Mucosa of descending colon (tissue), 3 donors: ENCODE results near the gene VASP. TPM values are rescaled to one million over a fixed set of nuclear protein-coding genes. Genes with fewer than 3 reads are reported as not detected.

ENCODE experiments used
- ATAC-seq: fragments of 200-7000 bp; cut with Tn5 transposase; one replicate; pipeline ENCODE4 v1.9.1; 2020; ENCODE audit warnings: mild to moderate bottlenecking, moderate library complexity
- DNase-seq, 3 donors: peaks; one replicate each; pipeline ENCODE4 v3.0.0-alpha.2; 2020
- H3K36me3 ChIP-seq: fragments of 200-600 bp; one replicate; pipeline ENCODE4 v1.8.0; 2021; ENCODE audit warnings: low read depth, mild to moderate bottlenecking
- H3K4me1 ChIP-seq: fragments of 200-600 bp; one replicate; pipeline ENCODE4 v1.8.0; 2021; ENCODE audit warnings: low read depth, mild to moderate bottlenecking
- H3K4me3 ChIP-seq: fragments of 200-600 bp; one replicate; pipeline ENCODE4 v1.8.0; 2021; ENCODE audit warnings: mild to moderate bottlenecking
- H3K9me3 ChIP-seq: fragments of 200-600 bp; one replicate; pipeline ENCODE4 v1.8.0; 2021; ENCODE audit warnings: mild to moderate bottlenecking
- intact Hi-C, 2 donors: fragments of 100-400 bp; cut with DNase I in 1 of 2; cut with micrococcal nuclease in 1 of 2; formaldehyde crosslinking; loops; one replicate each; pipeline versions ENCODE4 v1.11.0 to v1.11.1; 2022; cut with DNase I, micrococcal nuclease
- long read RNA-seq, 2 donors: library from polyadenylated mRNA; unstranded; transcript quantifications; one replicate each; pipeline ENCODE4 v2.0.0, GENCODE V29; 2019 to 2021
- total RNA-seq, 3 donors: library from RNA; stranded (reverse); fragmentation: NEBNext Ultra II Directional in 2 of 3; extraction: Animal tissue kit (Norgen Biotek cat#: 25700) in 2 of 3; gene quantifications; one replicate each; pipeline versions ENCODE4 v1.2.1 to v1.2.4, GENCODE V29; 2021 to 2023
- TF ChIP-seq, protein P1 (sequence below): fragments of 200-600 bp; IDR thresholded peaks from one replicate; pipeline ENCODE4 v1.8.0; 2022; ENCODE audit warnings: antibody characterized with exemption, mild to moderate bottlenecking
- donor health status: DM: no; HTN: no; CAD: no; lungs with moderate emphysema.
- donor health status: DM: no; HTN: no; CAD: no.
- donor health status: DM: no; HTN: yes; CAD: no.

VASP gene
- total RNA-seq, result 100 to 1,000 TPM; 190 to 252 (median 235) TPM
- long read RNA-seq, donor 1, transcript VASP-201 (13 exons, 2,305 nt), result major isoform, 48 of 155 reads
- long read RNA-seq, donor 1, partial matches to known transcripts, result 77 of 155 reads
- long read RNA-seq, donor 1, other reads (novel, unspliced or antisense), result 29 of 155 reads
- long read RNA-seq, donor 2, partial matches to known transcripts, result 5 of 16 reads
- long read RNA-seq, donor 2, other reads (novel, unspliced or antisense), result 8 of 16 reads

GRCh38 chr19:45506989-45507871 lies at the start of gene VASP:
Gene VASP, plus strand, starts transcription at chr19:45507479. Its CDS starts 293 bp downstream, at chr19:45507772.
- Histone ChIP-seq H3K9me3 (no peaks in the 10 kb centered on the region), H3K36me3 (no peaks in the 10 kb centered on the region), H3K4me1 (peaks cover 37% of the 10 kb centered on the region), H3K4me3 (peak within 1 kb of the TSS; percentile 88)
- ATAC-seq, result peak; percentile 78
- TF ChIP-seq, protein P1, sequence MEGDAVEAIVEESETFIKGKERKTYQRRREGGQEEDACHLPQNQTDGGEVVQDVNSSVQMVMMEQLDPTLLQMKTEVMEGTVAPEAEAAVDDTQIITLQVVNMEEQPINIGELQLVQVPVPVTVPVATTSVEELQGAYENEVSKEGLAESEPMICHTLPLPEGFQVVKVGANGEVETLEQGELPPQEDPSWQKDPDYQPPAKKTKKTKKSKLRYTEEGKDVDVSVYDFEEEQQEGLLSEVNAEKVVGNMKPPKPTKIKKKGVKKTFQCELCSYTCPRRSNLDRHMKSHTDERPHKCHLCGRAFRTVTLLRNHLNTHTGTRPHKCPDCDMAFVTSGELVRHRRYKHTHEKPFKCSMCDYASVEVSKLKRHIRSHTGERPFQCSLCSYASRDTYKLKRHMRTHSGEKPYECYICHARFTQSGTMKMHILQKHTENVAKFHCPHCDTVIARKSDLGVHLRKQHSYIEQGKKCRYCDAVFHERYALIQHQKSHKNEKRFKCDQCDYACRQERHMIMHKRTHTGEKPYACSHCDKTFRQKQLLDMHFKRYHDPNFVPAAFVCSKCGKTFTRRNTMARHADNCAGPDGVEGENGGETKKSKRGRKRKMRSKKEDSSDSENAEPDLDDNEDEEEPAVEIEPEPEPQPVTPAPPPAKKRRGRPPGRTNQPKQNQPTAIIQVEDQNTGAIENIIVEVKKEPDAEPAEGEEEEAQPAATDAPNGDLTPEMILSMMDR, result no peak
- intact Hi-C loops, result no loop called here
- DNase-seq, result peak; percentile 95 to 97 (median 95)

DNA sequence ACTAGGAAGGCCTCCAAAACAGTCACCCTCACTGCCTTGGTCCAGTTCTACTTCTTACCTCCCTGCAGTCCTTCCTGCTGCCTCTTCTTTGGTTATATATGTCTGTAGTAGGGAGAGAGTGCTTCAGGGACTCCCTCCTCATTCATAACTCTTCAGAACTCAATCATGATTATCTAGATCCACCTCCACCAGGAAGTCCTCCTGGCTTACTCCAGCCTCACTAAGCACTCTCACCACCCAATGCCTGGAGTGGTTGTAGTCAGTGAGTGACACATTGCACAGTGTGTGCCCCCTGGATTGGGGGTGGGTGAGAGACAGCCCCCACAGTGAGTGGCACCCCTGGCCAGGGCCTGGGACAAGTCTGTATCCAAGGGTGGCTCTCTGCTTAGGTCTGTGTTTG lies 49.5 kb upstream of the VASP start:
- peaks cover 15% of the 10 kb centered on the region for H3K4me1 ChIP-seq
- DNase-seq (no peak), ATAC-seq (no peak)
- no peaks in the 10 kb centered on the region for H3K9me3 ChIP-seq
- TF ChIP-seq, protein P1, result no peak
- no peak overlapping the region for H3K4me3 ChIP-seq
- H3K36me3 ChIP-seq, result no peaks in the 10 kb centered on the region
- intact Hi-C loops, result no loop called here

DNA sequence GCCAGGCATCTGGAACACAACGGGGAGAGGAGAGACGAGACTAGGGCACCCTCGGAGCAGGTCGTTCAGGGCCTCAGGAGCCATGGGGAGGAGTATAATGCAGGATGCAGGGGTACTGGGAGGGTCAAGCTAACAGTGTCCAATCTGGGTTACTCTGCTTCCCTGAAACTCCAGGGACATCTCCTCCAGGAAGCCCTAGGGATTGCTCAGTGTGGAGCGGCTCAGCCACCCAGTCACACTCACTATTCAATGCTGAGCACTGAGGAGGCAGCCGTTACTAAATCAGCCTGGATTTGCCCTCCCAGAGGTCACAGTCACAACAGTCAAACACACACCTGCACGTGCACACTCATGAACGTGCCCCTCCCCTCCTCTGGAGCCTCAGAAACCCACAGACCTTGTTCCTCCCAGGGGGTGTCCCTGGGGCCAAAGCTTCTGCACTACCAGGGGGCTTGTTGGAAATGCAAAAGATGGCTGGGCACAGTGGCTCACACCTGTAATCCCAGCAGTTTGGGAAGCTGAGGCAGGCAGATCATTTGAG lies 46.4 kb upstream of the VASP start:
- TF ChIP-seq, protein P1, result no peak
- ATAC-seq (no peak), DNase-seq (no peak)
- H3K36me3 ChIP-seq, result no peaks in the 10 kb centered on the region
- intact Hi-C loops, result no loop called here
- H3K4me1 ChIP-seq, result peaks cover 4% of the 10 kb centered on the region
- no peaks in the 10 kb centered on the region for H3K9me3 ChIP-seq
- H3K4me3 ChIP-seq, result no peak overlapping the region

- no peaks in the 10 kb centered on the region for H3K36me3 ChIP-seq
- H3K9me3 ChIP-seq, result no peaks in the 10 kb centered on the region
- no peak for ATAC-seq
- H3K4me1 ChIP-seq, result peaks cover 4% of the 10 kb centered on the region
- H3K4me3 ChIP-seq, result no peak overlapping the region
- TF ChIP-seq, protein P1, result no peak
- no peak for DNase-seq
- intact Hi-C loops, result no loop called here
These were observed 45.1 kb upstream of the VASP start for GRCh38 chr19:45462174-45462573.

DNA sequence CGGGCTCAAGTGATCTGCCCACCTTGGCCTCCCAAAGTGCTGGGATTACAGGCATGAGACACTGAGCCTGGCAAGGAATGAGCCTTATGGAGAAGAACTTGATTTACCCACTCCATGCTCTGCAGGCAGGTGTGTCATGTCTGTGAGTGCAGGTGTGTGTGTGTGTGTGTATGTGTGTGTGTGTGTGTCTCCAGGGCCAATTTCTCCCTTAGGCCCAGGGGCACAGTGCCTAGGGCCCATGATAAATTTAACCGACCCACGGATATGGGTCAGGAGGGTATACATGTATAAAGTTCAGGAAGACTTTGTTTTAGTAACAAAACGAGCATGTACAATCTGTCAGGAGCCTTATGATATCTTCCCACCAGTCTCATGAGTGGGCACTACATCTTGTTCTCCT lies 44.0 kb upstream of the VASP start:
- Histone ChIP-seq H3K4me1 (peaks cover 11% of the 10 kb centered on the region), H3K4me3 (no peak overlapping the region), H3K9me3 (no peaks in the 10 kb centered on the region), H3K36me3 (no peaks in the 10 kb centered on the region)
- DNase-seq, result no peak
- intact Hi-C loops, result no loop called here
- ATAC-seq, result no peak
- TF ChIP-seq, protein P1, result no peak
